HUDEP-2 (cell line): Measurements from ENCODE around the gene IMMP2L.

Experiments used
- DNase-seq, 76 experiments: peaks; one replicate each; lab custom pipeline; 2025; ENCODE audit not compliant: unreplicated experiment in 76 of 76; lab: John Stamatoyannopoulos, UW

The IMMP2L gene

DNA sequence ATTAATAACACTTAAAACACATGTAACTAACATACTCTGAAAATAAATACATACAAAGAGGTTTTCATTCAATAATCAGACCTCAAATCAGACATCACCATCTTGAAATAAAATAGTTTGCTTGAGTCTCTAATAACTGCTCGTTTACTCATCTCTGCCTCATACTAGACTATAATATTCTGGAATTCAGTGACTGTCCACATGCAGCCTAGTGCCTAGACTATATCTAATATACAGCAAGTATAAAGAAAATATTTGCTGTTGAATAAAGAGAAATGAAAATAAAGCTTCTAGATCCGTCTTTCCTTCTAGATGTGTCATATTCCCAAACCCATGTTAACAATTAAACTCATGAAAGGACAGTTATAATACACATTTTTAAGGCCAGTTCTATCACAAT lies 707.6 kb downstream of the IMMP2L start:
- DNase-seq, result no peak

DNA sequence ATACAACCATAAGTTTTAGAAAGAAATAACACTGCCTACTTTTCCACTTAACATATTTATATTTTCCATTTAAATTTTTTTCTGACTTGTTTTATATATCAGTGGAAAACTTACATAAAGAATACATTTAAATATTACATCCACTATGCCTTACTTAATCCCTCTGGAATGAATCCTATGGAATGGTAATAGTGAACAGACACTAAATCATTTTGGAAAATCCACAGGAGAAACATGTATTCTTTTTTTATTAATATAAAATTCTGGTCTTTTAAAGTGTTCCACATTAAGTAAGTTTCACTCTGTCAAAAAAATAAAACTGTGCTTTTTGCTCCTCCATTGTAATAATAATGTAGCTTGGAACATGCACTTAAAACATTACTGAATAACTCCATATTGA lies 708.1 kb downstream of the IMMP2L start:
- DNase-seq, result no peak

DNA sequence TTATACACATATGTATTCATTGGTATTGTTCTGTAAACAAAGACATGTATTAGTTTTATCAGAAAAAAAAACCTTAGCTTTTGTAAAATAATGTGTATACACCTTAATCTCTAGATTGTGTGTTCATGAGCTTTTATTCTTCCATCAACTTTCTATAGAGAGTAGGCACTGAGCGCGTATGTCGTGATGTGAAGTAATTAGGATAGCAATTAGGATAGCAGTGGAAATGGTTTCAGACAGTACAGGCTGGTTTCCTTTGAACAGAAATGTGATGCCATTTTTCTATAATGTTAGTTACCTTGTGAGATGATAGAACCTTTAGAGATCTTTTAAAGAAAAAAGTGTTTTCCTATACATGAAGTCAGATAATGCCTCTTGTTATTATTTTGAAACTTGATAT lies 709.0 kb downstream of the IMMP2L start:
- peak in 1 of 76 experiments; percentile 1 for DNase-seq

GRCh38 chr7:110852156-110852940 lies 709.9 kb downstream of the IMMP2L start:
- no peak for DNase-seq

GRCh38 chr7:110850224-110850623 lies 712.1 kb downstream of the IMMP2L start:
- DNase-seq, result no peak

DNA sequence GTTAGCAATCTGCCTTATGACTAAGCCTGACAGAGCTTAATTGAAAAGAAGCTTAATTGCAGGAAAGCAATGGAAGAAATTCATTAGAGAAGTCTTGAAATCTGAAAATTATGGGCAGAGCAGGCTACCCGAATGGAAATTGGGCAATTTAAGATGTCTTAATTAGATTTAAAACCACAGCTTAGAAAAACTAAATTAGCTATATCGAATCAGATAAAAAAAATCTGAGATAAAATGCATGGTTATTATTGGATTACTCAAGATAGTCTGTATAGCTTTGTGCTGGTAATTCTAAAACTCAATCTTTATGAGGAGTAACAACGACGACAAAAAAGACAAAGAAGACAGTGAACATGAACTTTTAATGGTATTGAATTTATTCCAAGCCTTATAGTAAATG lies 719.5 kb downstream of the IMMP2L start:
- no peak for DNase-seq

GRCh38 chr7:110841840-110842545 lies 720.3 kb downstream of the IMMP2L start:
- no peak for DNase-seq

GRCh38 chr7:110839866-110840265 lies 722.4 kb downstream of the IMMP2L start:
- no peak for DNase-seq

GRCh38 chr7:110835849-110836248 lies 726.4 kb downstream of the IMMP2L start:
- no peak for DNase-seq

DNA sequence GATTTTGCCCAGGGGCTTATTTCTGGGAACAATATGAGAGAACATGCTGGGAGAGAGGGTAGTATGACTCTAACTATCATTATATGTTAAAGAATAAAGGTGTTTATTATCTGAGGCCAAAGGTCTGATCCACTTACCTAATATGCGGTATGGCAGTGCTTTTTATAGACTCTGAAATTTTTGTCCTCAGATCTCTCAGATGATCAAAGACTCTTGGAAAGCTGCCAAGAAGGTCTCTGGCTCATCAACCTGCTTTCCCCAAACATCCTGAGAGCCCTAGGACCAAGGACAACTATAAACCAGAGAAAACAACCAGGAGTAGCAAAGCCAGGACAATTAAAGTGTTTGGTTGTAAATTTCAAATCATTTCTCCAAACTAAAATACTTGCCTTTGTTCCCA lies 727.1 kb downstream of the IMMP2L start:
- no peak for DNase-seq

DNA sequence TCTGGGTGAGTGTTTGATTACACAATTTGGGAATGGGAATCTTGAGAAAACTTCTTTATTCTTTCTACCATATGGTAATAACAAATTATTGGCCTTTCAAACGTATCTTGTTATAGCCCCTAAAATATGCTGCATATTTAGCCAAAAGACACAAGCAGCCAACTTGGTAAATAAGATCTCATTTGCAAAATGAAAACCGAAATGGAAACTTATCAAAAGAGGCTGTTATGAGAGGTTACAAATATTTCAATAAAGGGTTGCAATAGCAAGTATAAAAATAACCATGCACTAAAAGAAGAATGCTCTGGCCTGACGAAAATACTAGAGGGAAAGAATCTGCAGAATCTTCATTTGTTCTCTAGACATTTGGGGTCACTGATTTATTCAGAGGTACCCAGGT lies 730.9 kb downstream of the IMMP2L start:
- no peak for DNase-seq

- DNase-seq, result no peak
These were observed 731.5 kb downstream of the IMMP2L start for GRCh38 chr7:110830778-110831177.

GRCh38 chr7:110827936-110828335 lies 734.4 kb downstream of the IMMP2L start:
- no peak for DNase-seq

GRCh38 chr7:110827287-110827855 lies 734.9 kb downstream of the IMMP2L start:
- DNase-seq, result no peak

DNA sequence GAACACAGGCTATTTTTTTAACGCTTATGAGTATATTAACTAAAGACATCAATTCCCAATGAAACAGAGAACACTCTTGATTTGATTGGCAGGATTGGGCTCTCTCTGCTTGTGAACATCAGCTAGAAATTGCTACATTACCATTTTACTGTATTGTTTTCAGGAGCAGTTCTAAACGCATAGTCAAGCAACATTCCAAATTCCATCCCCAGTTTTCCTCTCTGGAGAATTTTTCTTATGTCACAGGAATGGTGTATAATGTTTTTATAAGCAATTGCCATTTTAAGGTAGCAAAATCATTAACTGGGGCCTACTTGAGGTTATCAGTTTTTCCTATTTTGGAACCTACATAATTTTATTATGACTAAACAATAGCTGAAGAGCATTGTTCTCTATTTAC lies 748.3 kb downstream of the IMMP2L start:
- DNase-seq, result no peak

DNA sequence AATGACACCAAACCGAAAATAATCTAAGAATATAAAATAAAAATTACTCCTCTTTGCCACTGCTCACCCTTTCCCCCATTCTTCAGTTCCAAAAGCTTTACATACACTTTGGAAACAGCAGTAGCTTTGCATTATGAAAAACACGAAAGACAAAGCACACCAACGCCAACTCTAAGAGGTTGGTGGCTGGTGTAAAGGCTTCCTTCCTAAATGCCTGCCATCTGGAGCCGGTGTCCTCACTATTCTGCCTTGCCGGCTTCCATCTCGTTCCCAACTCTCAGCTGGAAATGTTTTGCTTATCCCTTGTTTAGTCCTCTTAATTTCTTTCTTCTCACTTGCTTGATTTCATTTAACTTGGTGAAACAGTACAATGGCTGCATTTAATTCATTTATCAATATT lies 752.5 kb downstream of the IMMP2L start:
- no peak for DNase-seq

DNA sequence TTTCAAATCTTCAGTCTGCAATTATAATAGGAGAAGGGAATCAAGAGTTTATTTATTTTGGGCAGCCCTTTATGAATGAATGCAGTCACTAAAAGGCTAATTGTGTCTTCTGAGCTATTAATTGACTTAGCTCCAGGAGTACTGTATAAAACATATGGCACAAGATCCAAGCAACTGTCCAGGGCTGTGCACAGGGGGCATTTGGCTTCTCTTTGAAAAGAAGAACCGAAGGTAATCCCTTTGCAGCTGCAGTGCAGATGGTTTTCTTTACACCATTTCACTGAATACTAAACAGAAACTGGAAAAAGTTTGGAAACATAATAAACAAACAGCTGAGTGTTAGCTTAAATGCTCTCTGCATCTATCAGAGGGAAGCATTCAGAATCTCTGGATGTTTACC lies 753.9 kb downstream of the IMMP2L start:
- no peak for DNase-seq

DNA sequence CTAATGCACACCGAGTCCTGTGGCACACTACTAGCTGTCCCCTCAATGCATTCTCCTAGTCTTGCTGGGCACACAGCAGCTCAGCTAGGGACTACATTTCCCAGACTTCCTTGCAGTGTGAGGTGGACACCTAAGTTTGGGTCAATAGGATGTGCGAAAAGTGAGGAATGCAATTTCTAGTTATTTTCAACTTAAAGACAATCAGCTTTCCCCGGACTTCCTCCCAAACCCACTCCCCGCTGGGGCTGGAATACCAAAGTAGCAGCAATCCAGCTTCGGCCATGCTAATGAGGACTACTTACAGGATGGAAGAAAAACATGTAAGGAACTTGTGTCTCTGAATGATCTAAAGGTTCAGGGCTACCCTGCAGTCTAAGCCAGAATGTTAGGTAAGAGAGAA lies 757.8 kb downstream of the IMMP2L start:
- DNase-seq, result no peak

DNA sequence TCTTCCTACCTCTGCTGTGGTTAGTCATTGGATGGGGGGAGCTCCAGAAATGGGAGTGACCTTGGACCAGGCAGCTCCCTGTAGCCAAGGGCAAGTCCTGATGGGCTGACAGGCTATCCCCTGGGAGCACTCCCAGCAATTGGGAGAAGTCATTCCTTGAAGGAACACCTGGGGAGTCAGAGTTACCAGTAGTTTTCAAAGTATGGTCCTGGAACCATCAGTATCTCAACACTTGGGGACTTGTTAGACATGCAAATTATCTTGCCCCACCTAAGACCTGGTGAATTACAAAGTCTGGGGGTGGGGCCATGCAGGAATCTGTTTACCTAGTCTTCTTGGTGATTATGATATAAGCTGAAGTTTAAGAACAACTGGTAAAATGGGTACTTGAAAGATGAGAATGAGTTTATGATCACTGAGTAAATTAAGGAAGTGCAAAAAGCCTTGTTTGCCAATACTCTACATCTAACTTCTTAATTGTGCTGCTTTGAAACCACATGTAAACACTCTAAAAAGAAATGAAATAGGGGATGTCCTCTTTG lies 758.6 kb downstream of the IMMP2L start:
- DNase-seq, result no peak

DNA sequence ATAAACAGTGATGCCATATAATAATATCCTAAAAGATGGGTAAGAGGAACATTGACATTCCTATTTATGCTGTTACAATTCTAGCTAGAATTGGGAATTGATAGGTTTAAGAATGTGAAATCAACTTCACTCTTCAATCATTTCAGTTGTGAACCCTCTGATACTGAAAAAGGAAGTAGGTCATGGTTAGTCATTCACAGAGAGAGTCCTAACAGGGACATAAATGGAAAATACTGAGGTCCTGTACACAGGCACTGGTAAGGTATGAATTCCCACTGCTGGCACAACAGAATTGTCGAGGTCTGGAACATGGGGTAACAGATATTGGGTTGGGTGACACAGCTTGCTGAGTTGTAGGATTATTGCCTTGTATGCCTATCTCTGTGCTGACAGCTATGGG lies 760.8 kb downstream of the IMMP2L start:
- DNase-seq, result no peak

DNA sequence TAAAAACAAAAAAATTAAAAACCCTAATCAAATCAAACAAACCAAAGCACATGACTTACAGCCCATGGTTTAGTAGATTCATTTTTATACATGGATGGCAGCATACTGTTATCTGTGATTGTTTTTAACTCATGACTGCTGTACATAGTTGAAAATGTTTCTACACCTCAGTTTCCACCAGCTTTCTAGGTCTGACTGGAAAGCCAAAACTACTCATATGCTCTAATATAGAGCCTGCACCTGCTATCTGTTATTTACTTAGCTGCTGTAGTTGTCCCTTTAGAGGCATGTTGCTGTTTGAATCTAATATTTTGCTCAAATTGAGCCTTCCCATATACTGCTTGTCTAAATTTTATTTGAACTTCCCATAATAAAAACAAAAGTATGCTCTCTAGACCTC lies 761.3 kb downstream of the IMMP2L start:
- DNase-seq, result no peak

GRCh38 chr7:110797656-110798055 lies 764.6 kb downstream of the IMMP2L start:
- DNase-seq, result no peak
